ENCODE data around the gene PBRM1.

DNA sequence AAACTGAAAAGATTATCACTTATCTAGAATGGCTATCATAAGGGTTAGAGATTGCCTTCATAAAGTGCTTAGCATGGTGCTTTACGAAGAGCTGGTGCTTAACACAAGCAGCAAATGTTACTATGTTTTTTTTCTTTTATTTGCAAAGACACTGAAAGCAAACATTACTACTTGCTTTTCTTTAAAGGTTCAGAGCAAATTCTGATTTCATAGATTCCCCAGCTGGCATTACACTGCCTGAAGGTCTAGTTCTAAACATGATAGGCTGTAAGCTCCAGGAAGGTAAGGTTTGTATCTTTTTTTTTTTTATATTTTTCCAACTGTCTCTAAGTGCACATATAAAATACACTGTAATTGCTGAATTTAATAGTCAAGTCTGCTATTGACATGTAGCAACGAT lies 77.4 kb downstream of the PBRM1 start:
- TF ChIP-seq CTCF (conservative IDR thresholded peaks at IDR 0.05 in 1 of 2, IDR thresholded peaks at IDR 0.05 in 1 of 2; ENCODE audit: low read depth in 1 of 2, low read length in 2 of 2) (no peak), EZH2 (IDR thresholded peaks at IDR 0.05; ENCODE audit: low read length, missing control alignments) (no peak)

All from fibroblast of lung (primary cell).